ENCODE measurements around the gene GLTPD2. TPM values are rescaled to one million over a fixed set of nuclear protein-coding genes. Genes with fewer than 3 reads are reported as not detected.

GLTPD2 gene
- total RNA-seq, 1 experiment from 2014 or later, result not detected

GRCh38 chr17:4800462-4801196, 11.9 kb downstream of the GLTPD2 start (continued):
- no peak for TF ChIP-seq TCF7L2 (IDR thresholded peaks at IDR 0.05; ENCODE audit: borderline replicate concordance, extremely low read depth, insufficient read depth, insufficient read length)

GRCh38 chr17:4802228-4802627, 13.5 kb downstream of the GLTPD2 start, which contains the start of gene C17orf114:
Gene C17orf114 (minus strand): TSS chr17:4802328.
- CTCF ChIA-PET, result no interaction called here
- no peak within 1 kb of the TSS for H3K9ac ChIP-seq (ENCODE audit: low read length)
- H3K27ac ChIP-seq (ENCODE audit: low read depth, low read length), result no peak within 1 kb of the TSS
- H4K20me1 ChIP-seq (ENCODE audit: insufficient read depth), result no peaks in the 10 kb centered on the region
- no peak for TF ChIP-seq CEBPB (IDR thresholded peaks at IDR 0.05; ENCODE audit: low read depth)
- no peak for TF ChIP-seq REST (IDR thresholded peaks at IDR 0.05; ENCODE audit: low read depth)
- no peak for TF ChIP-seq ZNF274 (IDR thresholded peaks at IDR 0.05; ENCODE audit: low read depth, low read length)
- no peak for TF ChIP-seq SIN3A (IDR thresholded peaks at IDR 0.05; ENCODE audit: low read depth)
- TF ChIP-seq EZH2phosphoT487 (IDR thresholded peaks at IDR 0.05; ENCODE audit: borderline replicate concordance), result no peak
- TF ChIP-seq ATF3 (IDR thresholded peaks at IDR 0.05), result no peak
- TF ChIP-seq CBX3 (IDR thresholded peaks at IDR 0.05; ENCODE audit: low read depth), result no peak
- TF ChIP-seq ELF1 (IDR thresholded peaks at IDR 0.05; ENCODE audit: borderline replicate concordance, low read depth), result no peak
- TF ChIP-seq POLR2A (IDR thresholded peaks at IDR 0.05; ENCODE audit: borderline replicate concordance, extremely low read depth, insufficient read depth, insufficient read length), result no peak
- TF ChIP-seq CTCF (IDR thresholded peaks at IDR 0.05 in 2 of 3, conservative IDR thresholded peaks at IDR 0.05 in 1 of 3; ENCODE audit: borderline replicate concordance in 1 of 3, insufficient read depth in 1 of 3, low read depth in 2 of 3, low read length in 2 of 3), result no peak
- no peak for TF ChIP-seq ZFX (IDR thresholded peaks at IDR 0.05)
- no peak for TF ChIP-seq FOSL1 (IDR thresholded peaks at IDR 0.05; ENCODE audit: low read depth)
- TF ChIP-seq SP1 (IDR thresholded peaks at IDR 0.05; ENCODE audit: low read depth), result no peak
- TF ChIP-seq POLR2AphosphoS5 (IDR thresholded peaks at IDR 0.05; ENCODE audit: low read depth, low read length), result no peak
- TF ChIP-seq ZBTB33 (IDR thresholded peaks at IDR 0.05; ENCODE audit: extremely low read depth, insufficient replicate concordance, low read length), result no peak
- TF ChIP-seq JUND (IDR thresholded peaks at IDR 0.05), result no peak
- no peak for TF ChIP-seq TCF7L2 (IDR thresholded peaks at IDR 0.05; ENCODE audit: borderline replicate concordance, extremely low read depth, insufficient read depth, insufficient read length)
- intact Hi-C loops (cut with micrococcal nuclease), result no loop called here
- H3K4me3 ChIP-seq (replicated peaks in 1 of 2; ENCODE audit: low read depth in 1 of 2, low read length in 2 of 2), result no peak within 1 kb of the TSS
- peaks cover 6 to 7% of the 10 kb centered on the region in 2 experiments; a peak in 3 of 4 replicates for H3K4me1 ChIP-seq (ENCODE audit: control insufficient read depth in 1 of 2, insufficient read depth in 2 of 2, low read length in 2 of 2)
- H3K27me3 ChIP-seq (ENCODE audit: insufficient read depth, low read length), result no peaks in the 10 kb centered on the region
- ATAC-seq, result no peak
- no peak for DNase-seq (ENCODE audit: low read depth, low spot score)
- no peaks in the 10 kb centered on the region for H3K9me3 ChIP-seq (ENCODE audit: control insufficient read depth in 1 of 2, insufficient read depth in 1 of 2, low read depth in 1 of 2, low read length in 2 of 2)
- peaks cover 7% of the 10 kb centered on the region for H3K79me2 ChIP-seq (ENCODE audit: insufficient read depth, low read length)
- no peak within 1 kb of the TSS for H2AFZ ChIP-seq (ENCODE audit: low read depth, low read length, poor library complexity, severe bottlenecking)
- peaks cover 8 to 18% of the 10 kb centered on the region in 2 experiments for H3K36me3 ChIP-seq (ENCODE audit: control insufficient read depth in 1 of 2, insufficient read depth in 2 of 2, low read length in 2 of 2)
- RAD21 ChIA-PET (ENCODE audit: low non-redundant PET in 1 of 2, low total read pairs in 2 of 2, uncharacterized antibody in 2 of 2, unreplicated experiment in 2 of 2), result no interaction called here
- H3K9me2 ChIP-seq (ENCODE audit: insufficient read depth), result no peaks in the 10 kb centered on the region
- no TSS peak for BruUV-seq (replicated peaks)
- H3K4me2 ChIP-seq (ENCODE audit: low read length), result no peak within 1 kb of the TSS
- POLR2A ChIA-PET, result no interaction called here

All from HCT116 (cell line).